ENCODE measurements around the gene NECTIN1. TPM values are rescaled to one million over a fixed set of nuclear protein-coding genes. Genes with fewer than 3 reads are reported as not detected.

The NECTIN1 gene
- total and polyA plus RNA-seq, 2 donors (not counting 3 experiments of a cell fraction or from before 2014, with no cell fraction given) = 10.8 to 23.6 TPM

GRCh38 chr11:119711476-119711875, 17.5 kb downstream of the NECTIN1 start:
- CTCF ChIA-PET = no interaction called here
- BruUV-seq (replicated peaks) = no TSS peak
- POLR2A ChIA-PET = no interaction called here
- intact Hi-C loops (cut with micrococcal nuclease) (no loop called here), dilution Hi-C loops (cut with MboI; ENCODE audit: extremely low pct_ligation_motif_present, low sequenced_read_pairs) (no loop called here)
- Histone ChIP-seq H2AFZ (ENCODE audit: low read depth, low read length) (no peak overlapping the region), H3K4me2 (ENCODE audit: insufficient read depth, low read length) (no peak overlapping the region), H4K20me1 (replicated peaks; ENCODE audit: control insufficient read depth, extremely low read depth, insufficient read depth, low read length) (no peaks in the 10 kb centered on the region), H3K79me2 (ENCODE audit: control insufficient read depth, insufficient read depth, low read length) (no peaks in the 10 kb centered on the region), H3K36me3 (ENCODE audit: control insufficient read depth in 2 of 2, extremely low read depth in 1 of 2, insufficient read depth in 2 of 2, low read length in 2 of 2) (no peaks in the 10 kb centered on the region), H3K4me1 (ENCODE audit: control insufficient read depth, extremely low read depth, insufficient read depth, low read length) (no peaks in the 10 kb centered on the region), H3K4me3 (replicated peaks in 1 of 3; ENCODE audit: insufficient read depth in 1 of 3, low read depth in 1 of 3, low read length in 3 of 3) (no peak overlapping the region), H3K9me3 (replicated peaks; ENCODE audit: control insufficient read depth, insufficient read depth, low read length) (no peaks in the 10 kb centered on the region), H3K9ac (replicated peaks; ENCODE audit: extremely low read depth, insufficient read depth, low read length) (no peak overlapping the region), H3K27ac (ENCODE audit: insufficient read depth, low read depth, low read length) (no peak overlapping the region), H3K9me1 (replicated peaks; ENCODE audit: control insufficient read depth, extremely low read depth, insufficient read depth, low read length) (no peaks in the 10 kb centered on the region), H3K27me3 (ENCODE audit: control insufficient read depth in 2 of 2, insufficient read depth in 2 of 2, low read length in 2 of 2) (no peaks in the 10 kb centered on the region)
- DNase-seq (ENCODE audit: low read depth, low spot score) (no peak), FAIRE-seq (no peak)
- no peak for TF ChIP-seq MAX (IDR thresholded peaks at IDR 0.05; ENCODE audit: insufficient read depth, insufficient read length)

GRCh38 chr11:119710417-119710816, 18.6 kb downstream of the NECTIN1 start:
- ChIA-PET POLR2A (no interaction called here), CTCF (interaction anchor here (0.7 kb wide), 1 partner anchor 9 kb away, joined by 3 read pairs; no protein-coding TSS in a partner anchor)
- intact Hi-C loops (cut with micrococcal nuclease) (no loop called here), dilution Hi-C loops (cut with MboI; ENCODE audit: extremely low pct_ligation_motif_present, low sequenced_read_pairs) (no loop called here)
- H3K4me1 ChIP-seq (ENCODE audit: control insufficient read depth, extremely low read depth, insufficient read depth, low read length) = no peaks in the 10 kb centered on the region
- H3K9me1 ChIP-seq (replicated peaks; ENCODE audit: control insufficient read depth, extremely low read depth, insufficient read depth, low read length) = no peaks in the 10 kb centered on the region
- no peaks in the 10 kb centered on the region for H3K9me3 ChIP-seq (replicated peaks; ENCODE audit: control insufficient read depth, insufficient read depth, low read length)
- H3K27me3 ChIP-seq (ENCODE audit: control insufficient read depth in 2 of 2, insufficient read depth in 2 of 2, low read length in 2 of 2) = no peaks in the 10 kb centered on the region
- no peaks in the 10 kb centered on the region for H4K20me1 ChIP-seq (replicated peaks; ENCODE audit: control insufficient read depth, extremely low read depth, insufficient read depth, low read length)
- FAIRE-seq (no peak), DNase-seq (ENCODE audit: low read depth, low spot score) (no peak)
- H3K9ac ChIP-seq (replicated peaks; ENCODE audit: extremely low read depth, insufficient read depth, low read length) = no peak overlapping the region
- H3K4me2 ChIP-seq (ENCODE audit: insufficient read depth, low read length) = no peak overlapping the region
- TF ChIP-seq MAX (IDR thresholded peaks at IDR 0.05; ENCODE audit: insufficient read depth, insufficient read length) (no peak), CTCF (IDR thresholded peaks at IDR 0.05; ENCODE audit: extremely low read depth in 1 of 2, insufficient read depth in 1 of 2, low read depth in 1 of 2, low read length in 2 of 2) (no peak), POLR2A (IDR thresholded peaks at IDR 0.05; ENCODE audit: low read depth, low read length) (no peak), MYC (IDR thresholded peaks at IDR 0.05; ENCODE audit: low read depth, low read length) (no peak), GATA2 (IDR thresholded peaks at IDR 0.05; ENCODE audit: insufficient read depth, insufficient read length, low read depth, low read length) (no peak), JUN (IDR thresholded peaks at IDR 0.05; ENCODE audit: borderline replicate concordance, insufficient read depth, insufficient read length, low read depth) (no peak), EZH2 (IDR thresholded peaks at IDR 0.05; ENCODE audit: borderline replicate concordance, low read depth, low read length, severe bottlenecking) (no peak), FOS (IDR thresholded peaks at IDR 0.05; ENCODE audit: borderline replicate concordance, insufficient read depth, low read length) (no peak), POLR2AphosphoS5 (IDR thresholded peaks at IDR 0.05; ENCODE audit: insufficient read depth, low read depth, low read length) (no peak)
- BruUV-seq (replicated peaks) = no TSS peak
- H2AFZ ChIP-seq (ENCODE audit: low read depth, low read length) = no peak overlapping the region
- H3K79me2 ChIP-seq (ENCODE audit: control insufficient read depth, insufficient read depth, low read length) = no peaks in the 10 kb centered on the region
- H3K36me3 ChIP-seq (ENCODE audit: control insufficient read depth in 2 of 2, extremely low read depth in 1 of 2, insufficient read depth in 2 of 2, low read length in 2 of 2) = no peaks in the 10 kb centered on the region
- no peak overlapping the region for H3K27ac ChIP-seq (ENCODE audit: insufficient read depth, low read depth, low read length)
- no peak overlapping the region for H3K4me3 ChIP-seq (replicated peaks in 1 of 3; ENCODE audit: insufficient read depth in 1 of 3, low read depth in 1 of 3, low read length in 3 of 3)

All from endothelial cell of umbilical vein (primary cell).